ENCODE results near the gene OARD1.

DNA sequence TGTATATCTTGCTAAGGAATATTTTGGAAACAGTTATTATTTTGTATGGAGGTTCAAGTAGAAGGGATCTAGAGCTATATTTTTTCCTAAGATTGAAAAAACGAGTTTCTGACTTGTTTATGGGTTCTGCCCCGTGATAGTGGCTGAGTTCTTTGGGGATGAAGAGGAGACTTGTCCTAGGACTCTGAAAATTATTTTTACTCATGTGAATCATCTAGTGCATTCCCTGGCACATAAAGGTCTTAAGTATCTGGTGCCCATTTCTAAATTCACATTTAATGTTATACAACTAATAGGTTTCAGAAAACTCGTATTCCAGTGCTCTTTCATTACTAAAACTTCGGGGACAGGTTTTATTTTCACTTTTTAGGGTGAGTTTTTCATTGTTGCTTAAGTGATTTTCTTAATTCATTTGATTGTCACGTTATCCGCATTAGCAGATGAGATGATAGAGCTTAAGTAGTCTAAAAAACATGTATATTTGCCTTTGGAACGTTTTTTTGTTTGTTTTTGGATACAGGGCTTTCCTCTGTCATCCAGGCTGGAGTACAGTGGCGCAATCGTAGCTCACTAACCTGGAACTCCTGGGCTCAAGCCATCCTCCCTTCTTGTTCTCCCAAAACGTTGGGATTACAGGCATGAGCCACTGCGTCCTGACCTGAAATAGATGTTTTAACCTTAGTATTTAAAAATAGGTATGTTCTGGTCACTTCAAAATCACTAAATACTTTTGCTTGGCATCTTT lies 2.7 kb upstream of the OARD1 start:
- TF ChIP-seq, protein P1, sequence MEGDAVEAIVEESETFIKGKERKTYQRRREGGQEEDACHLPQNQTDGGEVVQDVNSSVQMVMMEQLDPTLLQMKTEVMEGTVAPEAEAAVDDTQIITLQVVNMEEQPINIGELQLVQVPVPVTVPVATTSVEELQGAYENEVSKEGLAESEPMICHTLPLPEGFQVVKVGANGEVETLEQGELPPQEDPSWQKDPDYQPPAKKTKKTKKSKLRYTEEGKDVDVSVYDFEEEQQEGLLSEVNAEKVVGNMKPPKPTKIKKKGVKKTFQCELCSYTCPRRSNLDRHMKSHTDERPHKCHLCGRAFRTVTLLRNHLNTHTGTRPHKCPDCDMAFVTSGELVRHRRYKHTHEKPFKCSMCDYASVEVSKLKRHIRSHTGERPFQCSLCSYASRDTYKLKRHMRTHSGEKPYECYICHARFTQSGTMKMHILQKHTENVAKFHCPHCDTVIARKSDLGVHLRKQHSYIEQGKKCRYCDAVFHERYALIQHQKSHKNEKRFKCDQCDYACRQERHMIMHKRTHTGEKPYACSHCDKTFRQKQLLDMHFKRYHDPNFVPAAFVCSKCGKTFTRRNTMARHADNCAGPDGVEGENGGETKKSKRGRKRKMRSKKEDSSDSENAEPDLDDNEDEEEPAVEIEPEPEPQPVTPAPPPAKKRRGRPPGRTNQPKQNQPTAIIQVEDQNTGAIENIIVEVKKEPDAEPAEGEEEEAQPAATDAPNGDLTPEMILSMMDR (IDR thresholded peaks at IDR 0.05): no peak
- no peak for TF ChIP-seq POLR2A (IDR thresholded peaks at IDR 0.05; ENCODE audit: low read depth)
- no peak for TF ChIP-seq POLR2AphosphoS5 (IDR thresholded peaks at IDR 0.05)

Measured in esophagus muscularis mucosa (tissue), 3 donors.